IMR-90 (cell line): Measurements from ENCODE around the gene PPHLN1. TPM values are rescaled to one million over a fixed set of nuclear protein-coding genes. Genes with fewer than 3 reads are reported as not detected.

Experiments used
- ATAC-seq: fragments of 200-7000 bp; cut with Tn5 transposase; 2 replicates; pipeline ENCODE4 v1.9.1; 2020; ENCODE audit warnings: low read depth, mild to moderate bottlenecking, moderate library complexity
- BruUV-seq: library from RNA; stranded (reverse); fragments of 400-500 nt; replicated peaks from 2 replicates; lab custom pipeline; 2021; lab: Mats Ljungman, UMichigan
- CTCF ChIA-PET: fragments of 300-600 bp; formaldehyde crosslinking; extraction: SDS; loops from one replicate; lab custom pipeline; 2021; ENCODE audit warnings: antibody characterized with exemption; lab: Yijun Ruan, JAX
- POLR2A ChIA-PET: fragments of 300-600 bp; sonication (Branson Sonifier 250); formaldehyde crosslinking; loops from one replicate; lab custom pipeline; 2022; ENCODE audit warnings: antibody characterized with exemption; ENCODE audit not compliant: unreplicated experiment; lab: Charles Lee
- DNase-seq: peaks from one replicate; pipeline ENCODE4 v3.0.0; 2013
- H2AFZ ChIP-seq: replicated peaks from 2 replicates; pipeline ENCODE3; 2013; ENCODE audit warnings: low read length, mild to moderate bottlenecking; ENCODE audit not compliant: poor library complexity
- H2AK5ac ChIP-seq: 2 replicates; pipeline ENCODE4 v1.6.1; 2013; ENCODE audit warnings: low read depth, low read length, inconsistent platforms
- H2AK9ac ChIP-seq: replicated peaks from 2 replicates; pipeline ENCODE3; 2013; ENCODE audit warnings: mild to moderate bottlenecking, low read depth, low read length, moderate library complexity; ENCODE audit not compliant: poor library complexity
- H2BK120ac ChIP-seq: 2 replicates; pipeline ENCODE4 v1.6.1; 2013; ENCODE audit warnings: low read depth, low read length, inconsistent platforms
- H2BK15ac ChIP-seq: 3 replicates; pipeline ENCODE4 v1.6.1; 2013; ENCODE audit warnings: low read depth, low read length, inconsistent platforms
- H2BK20ac ChIP-seq: 2 replicates; pipeline ENCODE4 v1.6.1; 2013; ENCODE audit warnings: low read depth, mild to moderate bottlenecking, inconsistent platforms, low read length, moderate library complexity
- H2BK5ac ChIP-seq: 2 replicates; pipeline ENCODE4 v1.6.1; 2013; ENCODE audit warnings: mild to moderate bottlenecking, low read depth, low read length, inconsistent platforms; ENCODE audit not compliant: poor library complexity, severe bottlenecking
- H3K14ac ChIP-seq: replicated peaks from 2 replicates; pipeline ENCODE4 v1.6.1; 2013; ENCODE audit warnings: low read depth, low read length, inconsistent platforms
- H3K18ac ChIP-seq: 2 replicates; pipeline ENCODE4 v1.6.1; 2013; ENCODE audit warnings: low read depth, low read length, control low read depth
- H3K23ac ChIP-seq: 2 replicates; pipeline ENCODE4 v1.6.1; 2013; ENCODE audit warnings: low read depth, low read length, inconsistent platforms
- H3K27ac ChIP-seq: 2 replicates; pipeline ENCODE4 v1.5.1; 2013; ENCODE audit warnings: mild to moderate bottlenecking, control low read depth, low read length; ENCODE audit not compliant: insufficient read depth
- H3K27me3 ChIP-seq: 2 replicates; pipeline ENCODE4 v1.6.1; 2013; ENCODE audit warnings: low read length; ENCODE audit not compliant: control insufficient read depth, insufficient read depth
- H3K36me3 ChIP-seq: 2 replicates; pipeline ENCODE4 v1.6.1; 2013; ENCODE audit warnings: low read length, mixed read lengths; ENCODE audit not compliant: control insufficient read depth, insufficient read depth
- H3K4ac ChIP-seq: 2 replicates; pipeline ENCODE4 v1.6.1; 2013; ENCODE audit warnings: low read depth, low read length, inconsistent platforms
- H3K4me1 ChIP-seq: 2 replicates; pipeline ENCODE4 v1.6.1; 2013; ENCODE audit warnings: low read length, mixed read lengths; ENCODE audit not compliant: control insufficient read depth, insufficient read depth
- H3K4me2 ChIP-seq: 2 replicates; pipeline ENCODE4 v1.6.1; 2013; ENCODE audit warnings: low read depth, mild to moderate bottlenecking, control low read depth, low read length, moderate library complexity
- H3K4me3 ChIP-seq: 2 replicates; pipeline ENCODE4 v1.5.1; 2013; ENCODE audit warnings: low read depth, mild to moderate bottlenecking, control low read depth, low read length, moderate library complexity; ENCODE audit not compliant: insufficient read depth
- H3K56ac ChIP-seq: 2 replicates; pipeline ENCODE4 v1.6.1; 2013; ENCODE audit warnings: low read length, inconsistent platforms; ENCODE audit not compliant: insufficient read depth; ENCODE audit errors: extremely low read depth
- H3K79me1 ChIP-seq, 2 experiments: 2 replicates each; pipeline ENCODE4 v1.6.1; 2013; ENCODE audit warnings: low read length in 2 of 2, inconsistent platforms in 1 of 2, low read depth in 1 of 2
- H3K9ac ChIP-seq: 2 replicates; pipeline ENCODE4 v1.6.1; 2013; ENCODE audit warnings: low read depth, low read length, control low read depth
- H3K9me1 ChIP-seq: 2 replicates; pipeline ENCODE4 v1.6.1; 2013; ENCODE audit warnings: low read length, inconsistent platforms; ENCODE audit not compliant: insufficient read depth
- H3K9me3 ChIP-seq: 2 replicates; pipeline ENCODE4 v1.6.1; 2013; ENCODE audit warnings: low read length; ENCODE audit not compliant: control insufficient read depth, insufficient read depth
- H4K20me1 ChIP-seq: 2 replicates; pipeline ENCODE4 v1.6.1; 2013; ENCODE audit warnings: low read length, inconsistent platforms; ENCODE audit not compliant: insufficient read depth
- H4K5ac ChIP-seq: 2 replicates; pipeline ENCODE4 v1.6.1; 2013; ENCODE audit warnings: mild to moderate bottlenecking, low read depth, low read length, control low read depth
- H4K8ac ChIP-seq, 2 experiments: 2 replicates each; pipeline ENCODE4 v1.6.1; 2013; ENCODE audit warnings: low read depth in 2 of 2, low read length in 2 of 2, control low read depth in 1 of 2, inconsistent platforms in 1 of 2
- H4K91ac ChIP-seq: 2 replicates; pipeline ENCODE4 v1.6.1; 2013; ENCODE audit warnings: low read depth, low read length, inconsistent platforms; ENCODE audit not compliant: insufficient read depth
- BHLHE40 ChIP-seq: fragments of 150-350 bp; IDR thresholded peaks from 2 replicates; pipeline ENCODE4 v1.6.1; 2016; ENCODE audit warnings: mild to moderate bottlenecking, low read depth, low read length
- CEBPB ChIP-seq: IDR thresholded peaks from 2 replicates; pipeline ENCODE4 v1.6.1; 2012; ENCODE audit warnings: low read depth, low read length, improper control_type of control experiment
- CHD1 ChIP-seq: IDR thresholded peaks from 2 replicates; pipeline ENCODE4 v1.6.1; 2012; ENCODE audit warnings: low read depth, low read length, improper control_type of control experiment
- CTCF ChIP-seq: conservative IDR thresholded peaks from 2 replicates; pipeline ENCODE4 v1.5.1; 2012; ENCODE audit warnings: mild to moderate bottlenecking, low read depth, low read length, improper control_type of control experiment
- ELK1 ChIP-seq: fragments of 150-350 bp; IDR thresholded peaks from 2 replicates; pipeline ENCODE4 v1.6.1; 2016; ENCODE audit warnings: low read depth, mild to moderate bottlenecking, low read length, moderate library complexity, borderline replicate concordance
- FOS ChIP-seq: fragments of 150-350 bp; IDR thresholded peaks from 2 replicates; pipeline ENCODE4 v1.6.1; 2016; ENCODE audit warnings: low read depth, low read length
- MAFK ChIP-seq: IDR thresholded peaks from 2 replicates; pipeline ENCODE4 v1.6.1; 2012; ENCODE audit warnings: low read depth, low read length, improper control_type of control experiment
- MAZ ChIP-seq: IDR thresholded peaks from 2 replicates; pipeline ENCODE4 v1.6.1; 2012; ENCODE audit warnings: low read depth, mild to moderate bottlenecking, low read length, improper control_type of control experiment, moderate library complexity, borderline replicate concordance
- MXI1 ChIP-seq: IDR thresholded peaks from 2 replicates; pipeline ENCODE4 v1.6.1; 2012; ENCODE audit warnings: low read depth, mild to moderate bottlenecking, low read length, moderate library complexity, borderline replicate concordance
- NFE2L2 ChIP-seq: fragments of 150-350 bp; IDR thresholded peaks from 2 replicates; pipeline ENCODE4 v1.6.1; 2016; ENCODE audit warnings: low read depth, mild to moderate bottlenecking, low read length
- POLR2A ChIP-seq: IDR thresholded peaks from 2 replicates; pipeline ENCODE4 v1.6.1; 2012; ENCODE audit warnings: mild to moderate bottlenecking, low read depth, low read length
- RAD21 ChIP-seq: IDR thresholded peaks from 2 replicates; pipeline ENCODE4 v1.6.1; 2012; ENCODE audit warnings: low read length, improper control_type of control experiment
- RCOR1 ChIP-seq: IDR thresholded peaks from 2 replicates; pipeline ENCODE4 v1.6.1; 2012; ENCODE audit warnings: mild to moderate bottlenecking, low read length, improper control_type of control experiment; ENCODE audit not compliant: insufficient replicate concordance
- RFX5 ChIP-seq: IDR thresholded peaks from 2 replicates; pipeline ENCODE4 v1.8.0; 2012; ENCODE audit warnings: low read depth, mild to moderate bottlenecking, low read length, moderate library complexity
- SMC3 ChIP-seq: fragments of 150-350 bp; IDR thresholded peaks from 2 replicates; pipeline ENCODE4 v1.6.1; 2016; ENCODE audit warnings: low read depth, mild to moderate bottlenecking, antibody characterized with exemption, low read length, moderate library complexity
- USF2 ChIP-seq: fragments of 150-350 bp; IDR thresholded peaks from 2 replicates; pipeline ENCODE4 v1.6.1; 2017; ENCODE audit warnings: mild to moderate bottlenecking, antibody characterized with exemption, low read length, low read depth
- WGBS, 2 experiments: methylation state at CpG; one replicate each; pipeline versions ENCODE4 v1.1.5 to v1.1.7; 2013; ENCODE audit warnings: missing lambda C conversion rate in 2 of 2; ENCODE audit not compliant: insufficient read length in 1 of 2; ENCODE audit errors: extremely low coverage in 2 of 2; 5-methylcytosine and 5-hydroxymethylcytosine counted together
- dilution Hi-C: fragments of 300-500 bp; cut with HindIII; formaldehyde crosslinking; loops from one replicate; pipeline ENCODE4 v1.14.3; 2018; ENCODE audit warnings: low sequenced_read_pairs; ENCODE audit not compliant: unreplicated experiment
- in situ Hi-C: fragments of 300-500 bp; cut with MboI; formaldehyde crosslinking; loops from 3 replicates; pipeline ENCODE4 v1.14.3; 2019; ENCODE audit warnings: low sequenced_read_pairs, inconsistent platforms, mixed read lengths
- intact Hi-C: fragments of 100-400 bp; cut with micrococcal nuclease; formaldehyde crosslinking; loops from 2 replicates; pipeline ENCODE4 v1.10.0; 2022
- polyA plus RNA-seq, 3 experiments: library from polyadenylated mRNA; depleted of rRNA; stranded (reverse); fragments of >200 nt; gene quantifications; 2 replicates each; pipeline ENCODE4 v1.2.3, GENCODE V29; 2012; ENCODE audit warnings: low replicate concordance in 1 of 3
- total RNA-seq: library from RNA; depleted of rRNA; stranded (reverse); fragments of >200 nt; gene quantifications from 2 replicates; pipeline ENCODE4 v1.2.3, GENCODE V29; 2012

PPHLN1 gene
- total and polyA plus RNA-seq, 2 of the 4 experiments (the other 2 are of a cell fraction): 50.7 to 54.3 TPM

- H3K14ac ChIP-seq: no peak overlapping the region
- ATAC-seq (no peak), DNase-seq (no peak)
- no peak overlapping the region for H3K4me3 ChIP-seq
- H3K36me3 ChIP-seq: no peaks in the 10 kb centered on the region
- no peak overlapping the region for H2AK5ac ChIP-seq
- H3K27me3 ChIP-seq: no peaks in the 10 kb centered on the region
- no peak overlapping the region for H2AK9ac ChIP-seq
- ChIA-PET CTCF (no interaction called here), POLR2A (interaction anchor here (0.6 kb wide), 1 partner anchor 130 kb away, joined by 16 read pairs; no protein-coding TSS in a partner anchor)
- TF ChIP-seq RCOR1: no peak
- no peak for TF ChIP-seq MAFK
- no peak for TF ChIP-seq POLR2A
- no peak for TF ChIP-seq BHLHE40
- no peak for TF ChIP-seq CTCF
- TF ChIP-seq CEBPB: no peak
- TF ChIP-seq CHD1: no peak
- no peak for TF ChIP-seq FOS
- TF ChIP-seq SMC3: no peak
- TF ChIP-seq ELK1: no peak
- no peak for TF ChIP-seq USF2
- no peak for TF ChIP-seq MAZ
- no peak for TF ChIP-seq MXI1
- TF ChIP-seq RAD21: no peak
- TF ChIP-seq RFX5: no peak
- TF ChIP-seq NFE2L2: no peak
- H3K9ac ChIP-seq: no peak overlapping the region
- no peak overlapping the region for H4K5ac ChIP-seq
- H2BK20ac ChIP-seq: no peak overlapping the region
- no peak overlapping the region for H4K8ac ChIP-seq
- no peaks in the 10 kb centered on the region for H3K79me1 ChIP-seq
- H3K56ac ChIP-seq: no peak overlapping the region
- intact Hi-C loops: no loop called here
- in situ Hi-C loops: no loop called here
- H2BK5ac ChIP-seq: no peak overlapping the region
- no TSS peak for BruUV-seq
- H3K23ac ChIP-seq: no peak overlapping the region
- H2BK15ac ChIP-seq: no peak overlapping the region
- no peak overlapping the region for H3K27ac ChIP-seq
- no peaks in the 10 kb centered on the region for H3K4me1 ChIP-seq
- H3K4ac ChIP-seq: no peak overlapping the region
- dilution Hi-C loops: no loop called here
- 0 out of 2 replicates have a peak, but pooled peaks cover 2% of the 10 kb centered on the region for H3K9me3 ChIP-seq
- WGBS, 2 experiments: no CpG with 5 or more reads among the region's 4 CpGs
- no peak overlapping the region for H3K18ac ChIP-seq
- no peaks in the 10 kb centered on the region for H3K9me1 ChIP-seq
- no peaks in the 10 kb centered on the region for H4K20me1 ChIP-seq
- no peak overlapping the region for H3K4me2 ChIP-seq
- no peak overlapping the region for H4K91ac ChIP-seq
- H2BK120ac ChIP-seq: no peak overlapping the region
- no peak overlapping the region for H2AFZ ChIP-seq
These were observed 27.1 kb upstream of the PPHLN1 start for GRCh38 chr12:42298887-42299286.
